ENCODE results near the gene CEP57L1.
"Not testable (repeated sequence)": the region's sequence is repeated elsewhere in the genome, so short reads cannot be mapped to it uniquely, and the experiment has no call there.

Gene CEP57L1

GRCh38 chr6:109073344-109074132, 21.8 kb upstream of the CEP57L1 start:
- DNase-seq = peak in 12 of 56 donors; percentile 4 to 37 (median 13)

- DNase-seq = no peak
Measured at GRCh38 chr6:109074133-109074415, 21.2 kb upstream of the CEP57L1 start.

GRCh38 chr6:109075934-109076333, 19.4 kb upstream of the CEP57L1 start:
- DNase-seq = no peak

GRCh38 chr6:109076377-109076776, 18.9 kb upstream of the CEP57L1 start:
- DNase-seq = no peak

- peak in 30 of 56 donors; percentile 2 to 81 (median 22) for DNase-seq
Measured at GRCh38 chr6:109079981-109080380, 15.3 kb upstream of the CEP57L1 start.

- DNase-seq = no peak
Measured at GRCh38 chr6:109081026-109081425, 14.3 kb upstream of the CEP57L1 start.

- DNase-seq = no peak
Measured at GRCh38 chr6:109081516-109082187, 13.7 kb upstream of the CEP57L1 start.

- no peak for DNase-seq
Measured at GRCh38 chr6:109082188-109082577, 13.1 kb upstream of the CEP57L1 start.

- no peak for DNase-seq
Measured at GRCh38 chr6:109083657-109084056, 11.7 kb upstream of the CEP57L1 start.

GRCh38 chr6:109084146-109084545, 11.2 kb upstream of the CEP57L1 start:
- DNase-seq = not testable (repeated sequence)

- peak in 4 of 56 donors; percentile 12 to 30 (median 20) for DNase-seq
Measured at GRCh38 chr6:109087661-109088264, 7.5 kb upstream of the CEP57L1 start.

GRCh38 chr6:109088995-109089394, 6.3 kb upstream of the CEP57L1 start:
- no peak for DNase-seq

- no peak for DNase-seq
Measured at GRCh38 chr6:109091314-109092024, 3.8 kb upstream of the CEP57L1 start.

GRCh38 chr6:109092074-109092473, 3.2 kb upstream of the CEP57L1 start:
- DNase-seq = no peak

- DNase-seq = no peak
Measured at GRCh38 chr6:109093732-109094415, 1.4 kb upstream of the CEP57L1 start.

- peak; percentile 63 to 95 (median 86) for DNase-seq
Measured at GRCh38 chr6:109094416-109095035, 781 bp upstream of the CEP57L1 start, which contains the start of gene SESN1. Gene SESN1 (minus strand): TSS chr6:109094846. CDS start chr6:109094073, 773 bp downstream.

- DNase-seq = no peak
Measured at GRCh38 chr6:109095835-109096084, 453 bp downstream of the CEP57L1 start.

GRCh38 chr6:109096208-109096607, 901 bp downstream of the CEP57L1 start:
- DNase-seq = no peak

- no peak for DNase-seq
Measured at GRCh38 chr6:109097661-109098060, 2.4 kb downstream of the CEP57L1 start.

GRCh38 chr6:109102762-109103161, 7.5 kb downstream of the CEP57L1 start:
- DNase-seq = no peak

GRCh38 chr6:109103942-109104341, 8.6 kb downstream of the CEP57L1 start:
- no peak for DNase-seq
